ENCODE measurements around the gene CANX.
A peak's percentile ranks its signal among the peaks of the same experiment; 100 is the strongest.
"Not testable (repeated sequence)": the region's sequence is repeated elsewhere in the genome, so short reads cannot be mapped to it uniquely, and the experiment has no call there.

Gene CANX

DNA sequence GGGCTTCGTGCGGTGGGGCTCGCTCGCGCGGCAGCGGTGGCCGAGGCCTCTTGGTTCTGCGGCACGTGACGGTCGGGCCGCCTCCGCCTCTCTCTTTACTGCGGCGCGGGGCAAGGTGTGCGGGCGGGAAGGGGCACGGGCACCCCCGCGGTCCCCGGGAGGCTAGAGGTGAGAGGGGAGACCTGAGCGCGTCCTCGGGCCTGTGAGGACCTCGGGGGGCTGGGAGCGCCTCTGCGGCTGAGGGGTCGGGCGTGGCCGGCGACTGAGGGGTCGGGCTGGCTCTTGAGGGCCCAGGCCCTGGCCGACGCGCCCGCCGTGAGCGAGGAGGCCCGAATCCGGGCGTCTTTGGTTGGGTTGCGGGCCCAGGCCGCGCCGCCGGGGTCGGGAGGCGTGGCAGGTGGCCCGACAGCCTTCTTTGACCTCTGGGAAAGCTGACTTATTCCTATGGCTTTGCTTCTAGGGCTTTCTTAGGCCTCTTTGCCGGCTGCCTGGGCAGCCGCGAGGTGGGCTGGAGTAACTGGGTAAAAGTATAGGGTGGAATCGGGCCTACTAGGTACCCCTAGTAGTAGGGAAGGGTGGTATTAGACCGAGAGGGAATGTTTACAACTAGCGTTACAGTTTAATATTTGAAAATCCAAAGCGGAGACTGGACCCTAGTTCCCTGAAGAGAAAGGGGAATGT, at the start of gene CANX:
Gene CANX, plus strand, starts transcription at position 33 of the 681 bp plus-strand sequence. CDS start 6,715 bp downstream, outside the sequence.
- peaks cover 5% of the 10 kb centered on the region; the same call in 1 of the 2 replicates for H3K36me3 ChIP-seq (ENCODE audit: insufficient read depth, low read length)
- H3K4me3 ChIP-seq (ENCODE audit: low read depth, low read length): peak within 1 kb of the TSS; percentile 99
- peak within 1 kb of the TSS; percentile 78 for H2AFZ ChIP-seq (ENCODE audit: low read length, unreplicated experiment)
- no peaks in the 10 kb centered on the region for H3K27me3 ChIP-seq (ENCODE audit: insufficient read depth, low read length)
- peaks cover 57% of the 10 kb centered on the region for H3K79me2 ChIP-seq (ENCODE audit: control insufficient read depth, insufficient read depth, low read length, unreplicated experiment)
- H3K27ac ChIP-seq (ENCODE audit: low read depth, low read length): peak within 1 kb of the TSS; percentile 89
- H3K4me1 ChIP-seq (ENCODE audit: control insufficient read depth, insufficient read depth, low read length, unreplicated experiment): peaks cover 4% of the 10 kb centered on the region

- H3K79me2 ChIP-seq (ENCODE audit: control insufficient read depth, insufficient read depth, low read length, unreplicated experiment); H3K27ac ChIP-seq (ENCODE audit: low read depth, low read length); H3K36me3 ChIP-seq (ENCODE audit: insufficient read depth, low read length); H3K4me1 ChIP-seq (ENCODE audit: control insufficient read depth, insufficient read depth, low read length, unreplicated experiment); H2AFZ ChIP-seq (ENCODE audit: low read length, unreplicated experiment); H3K27me3 ChIP-seq (ENCODE audit: insufficient read depth, low read length); H3K4me3 ChIP-seq (ENCODE audit: low read depth, low read length): not testable (repeated sequence)
Measured at GRCh38 chr5:179649166-179649703, 49.5 kb upstream of the CANX start.

GRCh38 chr5:179650245-179650644, 48.5 kb upstream of the CANX start:
- not testable (repeated sequence) for H3K4me1 ChIP-seq (ENCODE audit: control insufficient read depth, insufficient read depth, low read length, unreplicated experiment); H3K79me2 ChIP-seq (ENCODE audit: control insufficient read depth, insufficient read depth, low read length, unreplicated experiment); H3K4me3 ChIP-seq (ENCODE audit: low read depth, low read length)

GRCh38 chr5:179653135-179653534, 45.6 kb upstream of the CANX start:
- H3K27ac ChIP-seq (ENCODE audit: low read depth, low read length); H3K4me3 ChIP-seq (ENCODE audit: low read depth, low read length); H2AFZ ChIP-seq (ENCODE audit: low read length, unreplicated experiment); H3K27me3 ChIP-seq (ENCODE audit: insufficient read depth, low read length); H3K79me2 ChIP-seq (ENCODE audit: control insufficient read depth, insufficient read depth, low read length, unreplicated experiment); H3K4me1 ChIP-seq (ENCODE audit: control insufficient read depth, insufficient read depth, low read length, unreplicated experiment); H3K36me3 ChIP-seq (ENCODE audit: insufficient read depth, low read length): not testable (repeated sequence)

More at GRCh38 chr5:179650245-179650644, 48.5 kb upstream of the CANX start:
- not testable (repeated sequence) for H3K36me3 ChIP-seq (ENCODE audit: insufficient read depth, low read length); H3K27me3 ChIP-seq (ENCODE audit: insufficient read depth, low read length); H2AFZ ChIP-seq (ENCODE audit: low read length, unreplicated experiment); H3K27ac ChIP-seq (ENCODE audit: low read depth, low read length)

GRCh38 chr5:179657302-179658178, 41.2 kb upstream of the CANX start:
- not testable (repeated sequence) for H2AFZ ChIP-seq (ENCODE audit: low read length, unreplicated experiment)

GRCh38 chr5:179658179-179658856, 40.4 kb upstream of the CANX start:
- not testable (repeated sequence) for H3K27me3 ChIP-seq (ENCODE audit: insufficient read depth, low read length); H3K79me2 ChIP-seq (ENCODE audit: control insufficient read depth, insufficient read depth, low read length, unreplicated experiment); H3K27ac ChIP-seq (ENCODE audit: low read depth, low read length); H3K4me1 ChIP-seq (ENCODE audit: control insufficient read depth, insufficient read depth, low read length, unreplicated experiment); H3K36me3 ChIP-seq (ENCODE audit: insufficient read depth, low read length)
- H2AFZ ChIP-seq (ENCODE audit: low read length, unreplicated experiment): peak overlapping the region; percentile 44
- peak overlapping the region; percentile 87 for H3K4me3 ChIP-seq (ENCODE audit: low read depth, low read length)

More at GRCh38 chr5:179657302-179658178, 41.2 kb upstream of the CANX start:
- not testable (repeated sequence) for H3K27me3 ChIP-seq (ENCODE audit: insufficient read depth, low read length); H3K79me2 ChIP-seq (ENCODE audit: control insufficient read depth, insufficient read depth, low read length, unreplicated experiment); H3K4me3 ChIP-seq (ENCODE audit: low read depth, low read length); H3K27ac ChIP-seq (ENCODE audit: low read depth, low read length); H3K36me3 ChIP-seq (ENCODE audit: insufficient read depth, low read length); H3K4me1 ChIP-seq (ENCODE audit: control insufficient read depth, insufficient read depth, low read length, unreplicated experiment)

DNA sequence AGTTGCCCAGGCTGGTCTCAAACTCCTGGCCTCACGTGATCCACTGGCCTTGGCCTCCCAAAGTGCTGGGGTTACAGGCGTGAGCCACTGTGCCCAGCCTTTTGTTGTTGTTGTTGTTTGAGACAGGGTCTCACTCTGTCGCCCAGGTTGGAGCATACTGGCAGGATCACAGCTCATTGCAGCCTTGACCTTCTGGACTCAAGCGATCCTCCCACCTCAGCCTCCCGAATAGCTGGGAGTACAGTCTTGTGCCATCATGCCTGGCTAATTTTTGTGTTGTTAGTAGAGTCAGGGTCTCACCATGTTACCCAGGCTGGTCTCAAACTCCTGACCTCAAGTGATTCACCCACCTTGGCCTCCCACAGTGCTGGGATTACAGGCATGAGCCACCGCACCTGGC, 37.1 kb upstream of the CANX start:
- not testable (repeated sequence) for H3K27ac ChIP-seq (ENCODE audit: low read depth, low read length); H3K27me3 ChIP-seq (ENCODE audit: insufficient read depth, low read length); H2AFZ ChIP-seq (ENCODE audit: low read length, unreplicated experiment); H3K4me1 ChIP-seq (ENCODE audit: control insufficient read depth, insufficient read depth, low read length, unreplicated experiment); H3K36me3 ChIP-seq (ENCODE audit: insufficient read depth, low read length); H3K4me3 ChIP-seq (ENCODE audit: low read depth, low read length); H3K79me2 ChIP-seq (ENCODE audit: control insufficient read depth, insufficient read depth, low read length, unreplicated experiment)

- no peaks in the 10 kb centered on the region for H3K79me2 ChIP-seq (ENCODE audit: control insufficient read depth, insufficient read depth, low read length, unreplicated experiment)
- no peak overlapping the region for H2AFZ ChIP-seq (ENCODE audit: low read length, unreplicated experiment)
- H3K4me1 ChIP-seq (ENCODE audit: control insufficient read depth, insufficient read depth, low read length, unreplicated experiment): no peaks in the 10 kb centered on the region
- H3K36me3 ChIP-seq (ENCODE audit: insufficient read depth, low read length): no peaks in the 10 kb centered on the region
- H3K27ac ChIP-seq (ENCODE audit: low read depth, low read length): no peak overlapping the region
- H3K27me3 ChIP-seq (ENCODE audit: insufficient read depth, low read length): no peaks in the 10 kb centered on the region
- no peak overlapping the region for H3K4me3 ChIP-seq (ENCODE audit: low read depth, low read length)
Measured at GRCh38 chr5:179668391-179668790, 30.4 kb upstream of the CANX start.

DNA sequence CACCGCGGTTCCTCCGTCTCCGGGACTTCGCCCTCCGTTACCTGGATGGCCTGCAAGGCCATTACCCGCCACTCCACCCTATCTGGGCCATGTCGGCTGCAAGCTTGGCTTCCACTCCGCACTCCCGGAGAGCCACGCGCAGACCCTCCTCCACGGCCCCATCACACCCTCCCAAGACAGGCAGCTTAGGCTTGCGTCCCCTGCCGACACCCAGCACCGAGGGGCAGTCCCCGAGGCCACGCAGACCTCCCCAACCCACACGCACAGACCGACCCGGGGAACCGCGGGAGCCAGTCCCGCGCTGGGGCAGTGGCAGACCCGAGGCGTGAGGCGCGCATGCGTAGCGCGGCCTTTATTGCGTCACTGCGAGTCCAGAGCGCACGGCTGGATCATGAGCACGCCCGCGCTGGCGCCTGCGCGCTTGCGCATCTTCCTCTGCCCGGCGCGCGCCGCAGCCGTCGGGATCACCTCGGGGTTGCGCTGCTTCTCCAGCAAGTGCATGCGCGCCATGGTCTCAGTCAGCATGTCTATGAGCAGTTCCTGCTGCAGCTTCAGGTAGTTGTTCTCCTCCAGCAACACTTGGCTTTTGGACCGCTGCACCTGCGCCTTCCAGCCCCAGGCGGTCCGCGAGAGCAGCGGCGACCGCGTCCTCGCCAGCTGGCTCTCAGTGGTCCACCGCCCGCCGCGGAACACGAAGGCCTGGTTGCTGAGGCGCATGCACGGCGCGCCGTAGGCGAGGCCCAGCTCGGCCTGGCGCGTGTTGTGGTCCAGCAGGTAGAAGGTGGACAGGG, 20.3 kb upstream of the CANX start:
- peaks cover 16% of the 10 kb centered on the region for H3K79me2 ChIP-seq (ENCODE audit: control insufficient read depth, insufficient read depth, low read length, unreplicated experiment)
- peak overlapping the region; percentile 56 for H2AFZ ChIP-seq (ENCODE audit: low read length, unreplicated experiment)
- peaks cover 20% of the 10 kb centered on the region for H3K4me1 ChIP-seq (ENCODE audit: control insufficient read depth, insufficient read depth, low read length, unreplicated experiment)
- peak overlapping the region; percentile 83 for H3K4me3 ChIP-seq (ENCODE audit: low read depth, low read length)
- H3K36me3 ChIP-seq (ENCODE audit: insufficient read depth, low read length): no peaks in the 10 kb centered on the region; the same call in 1 of the 2 replicates
- H3K27ac ChIP-seq (ENCODE audit: low read depth, low read length): peak overlapping the region; percentile 1; the same call in 1 of the 2 replicates
- no peaks in the 10 kb centered on the region for H3K27me3 ChIP-seq (ENCODE audit: insufficient read depth, low read length)
